ENCODE measurements around the gene ZBTB44. TPM values are rescaled to one million over a fixed set of nuclear protein-coding genes. Genes with fewer than 3 reads are reported as not detected.
A peak's percentile ranks its signal among the peaks of the same experiment; 100 is the strongest.

The ZBTB44 gene
- total and polyA plus RNA-seq, 7 experiments from 2014 or later: 5.9 to 83.4 (median 48.2) TPM

GRCh38 chr11:130211781-130212401 lies 102.8 kb downstream of the ZBTB44 start:
- H3K4me1 ChIP-seq (ENCODE audit: control insufficient read depth in 2 of 2, insufficient read depth in 2 of 2, low read length in 2 of 2): no peaks in the 10 kb centered on the region
- intact Hi-C loops (cut with micrococcal nuclease): loop anchor here in 1 of 2 donors (10.0 kb wide), 1 partner anchor 683 kb away; no protein-coding TSS in a partner anchor
- no peaks in the 10 kb centered on the region for H3K36me3 ChIP-seq (ENCODE audit: control insufficient read depth in 2 of 3, insufficient read depth in 3 of 3, low read length in 3 of 3)
- no peak overlapping the region for H3K27ac ChIP-seq (ENCODE audit: low read depth, low read length)
- Mint-ChIP-seq H3K4me1 (peaks cover 0 to 2% (median 0%) of the 10 kb centered on the region in 7 donors), H3K36me3 (no peaks in the 10 kb centered on the region), H3K27me3 (peaks cover 0 to 11% (median 0%) of the 10 kb centered on the region in 5 donors), H3K4me3 (no peak overlapping the region), H3K9me3 (peaks cover 0 to 2% (median 0%) of the 10 kb centered on the region in 11 donors), H3K27ac (no peak overlapping the region)
- CTCF ChIA-PET: interaction anchor here (0.5 to 1.4 kb wide), 7 partner anchors 18 to 650 kb away, joined by 3 to 15 read pairs (median 4); no protein-coding TSS in a partner anchor
- DNase-seq: peak in 1 of 9 donors; percentile 17
- H3K9me3 ChIP-seq (ENCODE audit: control insufficient read depth in 2 of 3, low read length in 3 of 3): no peaks in the 10 kb centered on the region
- no peak overlapping the region for H3K4me3 ChIP-seq (ENCODE audit: low read length)
- no peak for ATAC-seq
- POLR2A ChIA-PET: no interaction called here
- H3K27me3 ChIP-seq (ENCODE audit: control insufficient read depth in 2 of 2, insufficient read depth in 2 of 2, low read length in 2 of 2): no peaks in the 10 kb centered on the region

GRCh38 chr11:130211144-130211543 lies 103.6 kb downstream of the ZBTB44 start:
- peaks cover 0 to 10% (median 0%) of the 10 kb centered on the region in 5 donors for H3K27me3 Mint-ChIP-seq
- Histone ChIP-seq H3K27me3 (ENCODE audit: control insufficient read depth in 2 of 2, insufficient read depth in 2 of 2, low read length in 2 of 2) (no peaks in the 10 kb centered on the region), H3K27ac (ENCODE audit: low read depth, low read length) (no peak overlapping the region), H3K4me3 (ENCODE audit: low read length) (no peak overlapping the region), H3K36me3 (ENCODE audit: control insufficient read depth in 2 of 3, insufficient read depth in 3 of 3, low read length in 3 of 3) (no peaks in the 10 kb centered on the region), H3K4me1 (ENCODE audit: control insufficient read depth in 2 of 2, insufficient read depth in 2 of 2, low read length in 2 of 2) (no peaks in the 10 kb centered on the region), H3K9me3 (ENCODE audit: control insufficient read depth in 2 of 3, low read length in 3 of 3) (no peaks in the 10 kb centered on the region)
- intact Hi-C loops (cut with micrococcal nuclease): loop anchor here in 1 of 2 donors (10.0 kb wide), 1 partner anchor 684 kb away; no protein-coding TSS in a partner anchor
- H3K9me3 Mint-ChIP-seq: peaks cover 0 to 2% (median 0%) of the 10 kb centered on the region in 11 donors
- H3K27ac Mint-ChIP-seq: no peak overlapping the region
- H3K36me3 Mint-ChIP-seq: no peaks in the 10 kb centered on the region
- H3K4me3 Mint-ChIP-seq: no peak overlapping the region
- POLR2A ChIA-PET: no interaction called here
- H3K4me1 Mint-ChIP-seq: peaks cover 0 to 2% (median 0%) of the 10 kb centered on the region in 7 donors
- ATAC-seq: no peak
- CTCF ChIA-PET: no interaction called here
- peak in 1 of 9 donors; percentile 4 for DNase-seq

- H3K36me3 ChIP-seq (ENCODE audit: control insufficient read depth in 2 of 3, insufficient read depth in 3 of 3, low read length in 3 of 3): no peaks in the 10 kb centered on the region
- H3K9me3 ChIP-seq (ENCODE audit: control insufficient read depth in 2 of 3, low read length in 3 of 3): no peaks in the 10 kb centered on the region
- Mint-ChIP-seq H3K9me3 (no peaks in the 10 kb centered on the region), H3K4me3 (no peak overlapping the region), H3K27me3 (peaks cover 0 to 6% (median 0%) of the 10 kb centered on the region in 5 donors), H3K4me1 (peaks cover 0 to 2% (median 0%) of the 10 kb centered on the region in 7 donors), H3K27ac (no peak overlapping the region), H3K36me3 (no peaks in the 10 kb centered on the region)
- DNase-seq (peak in 1 of 9 donors; percentile 9), ATAC-seq (no peak)
- H3K4me3 ChIP-seq (ENCODE audit: low read length): no peak overlapping the region
- no peak overlapping the region for H3K27ac ChIP-seq (ENCODE audit: low read depth, low read length)
- ChIA-PET POLR2A (no interaction called here), CTCF (no interaction called here)
- intact Hi-C loops (cut with micrococcal nuclease): loop anchor here in 1 of 2 donors (10.0 kb wide), 1 partner anchor 685 kb away; no protein-coding TSS in a partner anchor
- H3K4me1 ChIP-seq (ENCODE audit: control insufficient read depth in 2 of 2, insufficient read depth in 2 of 2, low read length in 2 of 2): no peaks in the 10 kb centered on the region
- no peaks in the 10 kb centered on the region for H3K27me3 ChIP-seq (ENCODE audit: control insufficient read depth in 2 of 2, insufficient read depth in 2 of 2, low read length in 2 of 2)
These were observed 104.5 kb downstream of the ZBTB44 start for GRCh38 chr11:130209954-130210854.

GRCh38 chr11:130209128-130209932 lies 105.4 kb downstream of the ZBTB44 start:
- DNase-seq: peak in 1 of 9 donors; percentile 13
- no peak overlapping the region for H3K27ac Mint-ChIP-seq
- POLR2A ChIA-PET: no interaction called here
- no peak overlapping the region for H3K4me3 ChIP-seq (ENCODE audit: low read length)
- no peaks in the 10 kb centered on the region for H3K9me3 ChIP-seq (ENCODE audit: control insufficient read depth in 2 of 3, low read length in 3 of 3)
- peaks cover 0 to 2% (median 0%) of the 10 kb centered on the region in 7 donors for H3K4me1 Mint-ChIP-seq
- no peaks in the 10 kb centered on the region for H3K36me3 Mint-ChIP-seq
- H3K27me3 ChIP-seq (ENCODE audit: control insufficient read depth in 2 of 2, insufficient read depth in 2 of 2, low read length in 2 of 2): no peaks in the 10 kb centered on the region
- peaks cover 0 to 6% (median 0%) of the 10 kb centered on the region in 5 donors for H3K27me3 Mint-ChIP-seq
- intact Hi-C loops (cut with micrococcal nuclease): no loop called here
- H3K36me3 ChIP-seq (ENCODE audit: control insufficient read depth in 2 of 3, insufficient read depth in 3 of 3, low read length in 3 of 3): no peaks in the 10 kb centered on the region
- no peak overlapping the region for H3K27ac ChIP-seq (ENCODE audit: low read depth, low read length)
- H3K4me3 Mint-ChIP-seq: no peak overlapping the region
- CTCF ChIA-PET: no interaction called here
- ATAC-seq: no peak
- no peaks in the 10 kb centered on the region for H3K9me3 Mint-ChIP-seq
- H3K4me1 ChIP-seq (ENCODE audit: control insufficient read depth in 2 of 2, insufficient read depth in 2 of 2, low read length in 2 of 2): no peaks in the 10 kb centered on the region

GRCh38 chr11:130208241-130209127 lies 106.2 kb downstream of the ZBTB44 start:
- H3K4me3 ChIP-seq (ENCODE audit: low read length): no peak overlapping the region
- ATAC-seq: no peak
- Mint-ChIP-seq H3K27ac (no peak overlapping the region), H3K4me1 (peaks cover 0 to 2% (median 0%) of the 10 kb centered on the region in 7 donors), H3K27me3 (peaks cover 0 to 6% (median 0%) of the 10 kb centered on the region in 5 donors), H3K9me3 (no peaks in the 10 kb centered on the region), H3K36me3 (no peaks in the 10 kb centered on the region), H3K4me3 (no peak overlapping the region)
- no peaks in the 10 kb centered on the region for H3K27me3 ChIP-seq (ENCODE audit: control insufficient read depth in 2 of 2, insufficient read depth in 2 of 2, low read length in 2 of 2)
- ChIA-PET CTCF (no interaction called here), POLR2A (no interaction called here)
- no peaks in the 10 kb centered on the region for H3K4me1 ChIP-seq (ENCODE audit: control insufficient read depth in 2 of 2, insufficient read depth in 2 of 2, low read length in 2 of 2)
- H3K27ac ChIP-seq (ENCODE audit: low read depth, low read length): no peak overlapping the region
- peak in 1 of 9 donors; percentile 16 for DNase-seq
- no peaks in the 10 kb centered on the region for H3K36me3 ChIP-seq (ENCODE audit: control insufficient read depth in 2 of 3, insufficient read depth in 3 of 3, low read length in 3 of 3)
- intact Hi-C loops (cut with micrococcal nuclease): no loop called here
- no peaks in the 10 kb centered on the region for H3K9me3 ChIP-seq (ENCODE audit: control insufficient read depth in 2 of 3, low read length in 3 of 3)

- ATAC-seq (no peak), DNase-seq (no peak)
- Histone ChIP-seq H3K27ac (ENCODE audit: low read depth, low read length) (no peak overlapping the region), H3K9me3 (ENCODE audit: control insufficient read depth in 2 of 3, low read length in 3 of 3) (no peaks in the 10 kb centered on the region), H3K4me1 (ENCODE audit: control insufficient read depth in 2 of 2, insufficient read depth in 2 of 2, low read length in 2 of 2) (no peaks in the 10 kb centered on the region), H3K27me3 (ENCODE audit: control insufficient read depth in 2 of 2, insufficient read depth in 2 of 2, low read length in 2 of 2) (no peaks in the 10 kb centered on the region), H3K4me3 (ENCODE audit: low read length) (no peak overlapping the region), H3K36me3 (ENCODE audit: control insufficient read depth in 2 of 3, insufficient read depth in 3 of 3, low read length in 3 of 3) (no peaks in the 10 kb centered on the region)
- ChIA-PET CTCF (no interaction called here), POLR2A (no interaction called here)
- Mint-ChIP-seq H3K27ac (no peak overlapping the region), H3K27me3 (peaks cover 0 to 4% (median 0%) of the 10 kb centered on the region in 5 donors), H3K4me3 (no peak overlapping the region), H3K9me3 (no peaks in the 10 kb centered on the region), H3K4me1 (peaks cover 0 to 1% (median 0%) of the 10 kb centered on the region in 7 donors), H3K36me3 (no peaks in the 10 kb centered on the region)
- intact Hi-C loops (cut with micrococcal nuclease): no loop called here
These were observed 108.6 kb downstream of the ZBTB44 start for GRCh38 chr11:130206141-130206540.
